Transverse colon (tissue), 4 donors: ENCODE measurements around the gene PGLYRP2. TPM values are rescaled to one million over a fixed set of nuclear protein-coding genes. Genes with fewer than 3 reads are reported as not detected.

Experiments
- DNase-seq: peaks from one replicate; pipeline ENCODE4 v3.0.0-alpha.2; 2019
- H3K27ac ChIP-seq, 4 donors: fragments of 200-600 bp; sonication (generic); 2 replicates each; pipeline ENCODE4 v1.5.1; 2016 to 2018; ENCODE audit warnings: inconsistent platforms in 4 of 4
- H3K27me3 ChIP-seq: fragments of 200-600 bp; sonication (generic); 2 replicates; pipeline ENCODE4 v1.5.1; 2017; ENCODE audit warnings: inconsistent platforms
- H3K36me3 ChIP-seq, 4 donors: fragments of 200-600 bp; sonication (generic); 2 replicates each; pipeline ENCODE4 v1.5.1; 2017 to 2019; ENCODE audit warnings: inconsistent platforms in 4 of 4
- H3K4me1 ChIP-seq, 4 donors: fragments of 200-600 bp; sonication (generic); 2 replicates each; pipeline ENCODE4 v1.5.1; 2017 to 2020; ENCODE audit warnings: inconsistent platforms in 4 of 4
- H3K4me3 ChIP-seq, 4 donors: fragments of 200-600 bp; sonication (generic); 1 replicate in 1 of 4; 2 replicates in 3 of 4; pipeline versions ENCODE4 v1.5.1 to v1.6.1; 2017 to 2019; ENCODE audit warnings: inconsistent platforms in 4 of 4
- H3K9me3 ChIP-seq, 2 donors: fragments of 200-600 bp; sonication (generic); 2 replicates each; pipeline ENCODE4 v1.5.1; 2017 to 2019; ENCODE audit warnings: inconsistent platforms in 2 of 2
- EP300 ChIP-seq: sonication (generic); formaldehyde crosslinking; IDR thresholded peaks from one replicate; pipeline ENCODE4 v1.6.1; 2017; ENCODE audit warnings: antibody characterized with exemption, low read depth
- POLR2A ChIP-seq: fragments of 450-650 bp; IDR thresholded peaks from one replicate; pipeline ENCODE4 v1.6.1; 2016; ENCODE audit warnings: antibody characterized with exemption, mild to moderate bottlenecking, moderate library complexity
- POLR2AphosphoS5 ChIP-seq, 3 donors: sonication (generic); formaldehyde crosslinking; IDR thresholded peaks; one replicate each; pipeline ENCODE4 v1.6.1; 2016; ENCODE audit warnings: antibody characterized with exemption in 3 of 3
- WGBS, 2 donors: methylation state at CpG; one replicate each; pipeline ENCODE4 v1.1.5; 2018; ENCODE audit warnings: low coverage in 1 of 2; 5-methylcytosine and 5-hydroxymethylcytosine counted together
- in situ Hi-C, 4 donors: fragments of 200-750 bp; cut with MboI; loops; one replicate each; pipeline versions ENCODE4 v1.15.0 to v1.15.1; 2017; ENCODE audit warnings: low sequenced_read_pairs in 3 of 4, low pct_ligation_motif_present in 1 of 4, low pct_unique_long_range_greater_than_20kb in 1 of 4
- intact Hi-C: fragments of 100-400 bp; cut with DNase I; formaldehyde crosslinking; loops from one replicate; pipeline ENCODE4 v1.15.1; 2023; ENCODE audit warnings: low total_unique reads
- total RNA-seq, 4 donors: library from RNA; depleted of rRNA; stranded (reverse); fragments of >200 nt; gene quantifications; one replicate each; pipeline ENCODE4 v1.1.0, GENCODE V29; 2016
- TF ChIP-seq, protein P1 (sequence below), 5 experiments: fragments of 200-600 bp in 3 of 5; fragments of 450-650 bp in 2 of 5; sonication (generic) in 3 of 5; IDR thresholded peaks; 1 replicate in 2 of 5; 2 replicates in 3 of 5; pipeline ENCODE4 v1.5.1; 2016 to 2017; ENCODE audit warnings: antibody characterized with exemption in 5 of 5, inconsistent platforms in 3 of 5, mild to moderate bottlenecking in 2 of 5, moderate library complexity in 1 of 5

Gene PGLYRP2
- total RNA-seq, 4 donors from 2014 or later: not detected

DNA sequence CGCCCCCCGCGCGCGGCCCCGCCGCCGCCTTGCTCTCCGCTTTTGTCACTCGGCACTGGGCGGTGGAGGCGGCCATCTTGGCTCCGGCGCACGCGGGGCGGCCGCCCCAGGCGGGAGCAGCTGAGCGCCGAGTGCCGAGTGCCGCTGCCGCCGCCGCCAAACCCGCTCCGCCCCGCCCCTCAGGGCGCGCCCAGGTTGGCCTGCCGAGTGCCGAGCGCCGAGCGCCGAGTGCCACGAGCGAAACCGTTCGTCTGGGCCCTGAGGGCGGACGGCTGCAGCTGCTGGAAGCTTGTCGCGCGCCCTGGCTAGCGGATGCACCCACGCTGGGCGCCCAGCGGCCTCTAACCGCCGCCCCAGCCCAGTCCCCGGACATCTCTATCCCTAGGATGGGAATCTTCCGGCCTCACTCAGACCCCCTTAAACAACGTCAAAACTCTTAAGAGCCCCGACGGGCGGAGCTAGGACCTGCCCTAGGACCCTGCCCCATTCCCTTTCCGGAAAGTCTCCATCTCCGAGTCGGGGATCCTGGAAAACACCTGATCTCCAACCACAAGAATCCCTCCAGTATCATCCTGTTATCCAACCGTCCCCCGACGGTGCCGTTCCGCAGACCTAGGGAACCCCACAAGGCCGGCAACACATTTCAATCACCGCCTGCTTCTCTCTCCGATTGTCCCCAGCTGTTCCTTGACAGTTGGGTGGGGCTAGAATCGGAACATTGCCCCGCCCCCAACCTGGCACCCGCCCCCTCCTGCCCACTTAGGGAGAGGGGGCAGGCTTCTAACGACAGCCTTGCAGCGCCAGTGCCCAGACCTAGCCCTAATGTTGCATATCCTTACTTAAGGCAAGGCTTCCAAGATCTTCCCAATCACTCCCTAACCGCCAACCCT, 46.4 kb downstream of the PGLYRP2 start:
- peak; percentile 94 for DNase-seq
- Histone ChIP-seq H3K36me3 (peaks cover 0 to 3% (median under 1%) of the 10 kb centered on the region in 4 donors), H3K4me1 (peaks cover 16 to 33% (median 24%) of the 10 kb centered on the region in 4 donors), H3K4me3 (peak overlapping the region; percentile 72 to 90 (median 84)), H3K27ac (peak overlapping the region; percentile 89 to 99 (median 96)), H3K27me3 (no peaks in the 10 kb centered on the region), H3K9me3 (no peaks in the 10 kb centered on the region)
- peak; percentile 49 to 65 (median 56) for TF ChIP-seq POLR2AphosphoS5 (IDR thresholded peaks at IDR 0.05)
- no peak for TF ChIP-seq POLR2A
- intact Hi-C loops (no loop called here), in situ Hi-C loops (loop anchor here in 1 of 4 donors (25.0 kb wide), 1 partner anchor 171 kb away; no protein-coding TSS in a partner anchor)
- WGBS, 2 donors: 0% methylated on average over 28 of the region's 75 CpGs; no CpG with 5 or more reads in 1 of the 2 donors

GRCh38 chr19:15432018-15432494, 47.2 kb downstream of the PGLYRP2 start:
- Histone ChIP-seq H3K27ac (peak overlapping the region; percentile 60 to 81 (median 76)), H3K9me3 (no peaks in the 10 kb centered on the region), H3K4me1 (peaks cover 16 to 30% (median 24%) of the 10 kb centered on the region in 4 donors), H3K27me3 (no peaks in the 10 kb centered on the region), H3K4me3 (peak overlapping the region; percentile 71 to 98 (median 94)), H3K36me3 (peaks cover 0 to 7% (median 2%) of the 10 kb centered on the region in 4 donors)
- DNase-seq: no peak
- intact Hi-C loops (no loop called here), in situ Hi-C loops (loop anchor here in 1 of 4 donors (25.0 kb wide), 1 partner anchor 170 kb away; no protein-coding TSS in a partner anchor)
- TF ChIP-seq, protein P1, sequence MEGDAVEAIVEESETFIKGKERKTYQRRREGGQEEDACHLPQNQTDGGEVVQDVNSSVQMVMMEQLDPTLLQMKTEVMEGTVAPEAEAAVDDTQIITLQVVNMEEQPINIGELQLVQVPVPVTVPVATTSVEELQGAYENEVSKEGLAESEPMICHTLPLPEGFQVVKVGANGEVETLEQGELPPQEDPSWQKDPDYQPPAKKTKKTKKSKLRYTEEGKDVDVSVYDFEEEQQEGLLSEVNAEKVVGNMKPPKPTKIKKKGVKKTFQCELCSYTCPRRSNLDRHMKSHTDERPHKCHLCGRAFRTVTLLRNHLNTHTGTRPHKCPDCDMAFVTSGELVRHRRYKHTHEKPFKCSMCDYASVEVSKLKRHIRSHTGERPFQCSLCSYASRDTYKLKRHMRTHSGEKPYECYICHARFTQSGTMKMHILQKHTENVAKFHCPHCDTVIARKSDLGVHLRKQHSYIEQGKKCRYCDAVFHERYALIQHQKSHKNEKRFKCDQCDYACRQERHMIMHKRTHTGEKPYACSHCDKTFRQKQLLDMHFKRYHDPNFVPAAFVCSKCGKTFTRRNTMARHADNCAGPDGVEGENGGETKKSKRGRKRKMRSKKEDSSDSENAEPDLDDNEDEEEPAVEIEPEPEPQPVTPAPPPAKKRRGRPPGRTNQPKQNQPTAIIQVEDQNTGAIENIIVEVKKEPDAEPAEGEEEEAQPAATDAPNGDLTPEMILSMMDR (IDR thresholded peaks at IDR 0.05): no peak
- TF ChIP-seq EP300: no peak
- no peak for TF ChIP-seq POLR2AphosphoS5 (IDR thresholded peaks at IDR 0.05)
- TF ChIP-seq POLR2A: no peak
- WGBS, 2 donors: 1% methylated on average over 28 of the region's 44 CpGs; no CpG with 5 or more reads in 1 of the 2 donors

DNA sequence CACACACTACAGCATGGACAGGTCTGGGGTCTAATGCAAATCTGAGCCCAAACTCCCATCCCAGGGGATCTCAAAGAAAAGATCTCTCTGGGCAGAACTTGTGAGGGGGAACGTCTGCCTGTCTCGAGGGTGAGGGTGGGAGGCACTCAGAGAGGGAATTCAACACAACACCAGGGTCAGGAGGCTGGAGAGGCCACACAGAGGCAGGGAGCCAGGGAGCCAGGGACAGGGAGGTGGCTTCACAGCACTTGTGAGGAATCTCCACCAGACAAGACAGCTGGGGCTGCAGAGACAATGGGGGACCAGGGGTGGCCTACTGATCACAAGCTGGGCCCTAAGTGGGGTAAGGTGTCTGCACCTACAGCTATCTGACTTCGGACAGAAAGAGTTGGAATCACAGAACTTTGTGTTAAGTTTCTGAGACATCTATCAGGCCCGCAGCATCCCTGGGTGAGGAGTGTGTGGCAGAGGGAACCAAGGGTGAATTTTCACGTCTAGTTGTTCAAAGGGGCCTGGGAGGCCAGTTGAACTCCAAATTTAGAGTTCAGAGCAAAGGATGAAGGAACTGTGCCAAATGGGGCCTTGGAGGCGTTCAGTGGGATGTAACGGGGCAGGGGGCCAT, 47.8 kb downstream of the PGLYRP2 start:
- in situ Hi-C loops: loop anchor here in 1 of 4 donors (25.0 kb wide), 1 partner anchor 169 kb away; no protein-coding TSS in a partner anchor
- Histone ChIP-seq H3K4me3 (peak overlapping the region; percentile 71 to 98 (median 94)), H3K9me3 (no peaks in the 10 kb centered on the region), H3K4me1 (peaks cover 16 to 30% (median 24%) of the 10 kb centered on the region in 4 donors), H3K36me3 (peaks cover 0 to 9% (median 4%) of the 10 kb centered on the region in 4 donors), H3K27ac (peak overlapping the region; percentile 60 to 81 (median 76)), H3K27me3 (no peaks in the 10 kb centered on the region)
- 18 to 20% methylated on average over 2 to 7 of the region's 7 CpGs for WGBS, 2 donors
- DNase-seq: no peak
- intact Hi-C loops: no loop called here
- TF ChIP-seq EP300 (no peak), POLR2A (no peak), POLR2AphosphoS5 (IDR thresholded peaks at IDR 0.05) (no peak)
- TF ChIP-seq, protein P1 (IDR thresholded peaks at IDR 0.05): no peak

GRCh38 chr19:15430526-15431120, 48.7 kb downstream of the PGLYRP2 start:
- intact Hi-C loops: no loop called here
- H3K4me1 ChIP-seq: peaks cover 16 to 30% (median 24%) of the 10 kb centered on the region in 4 donors
- TF ChIP-seq POLR2AphosphoS5 (IDR thresholded peaks at IDR 0.05) (no peak), EP300 (no peak), POLR2A (no peak)
- TF ChIP-seq, protein P1 (IDR thresholded peaks at IDR 0.05): no peak
- peak overlapping the region in 1 of 4 donors; percentile 98 for H3K4me3 ChIP-seq
- in situ Hi-C loops: loop anchor here in 1 of 4 donors (25.0 kb wide), 1 partner anchor 168 kb away; no protein-coding TSS in a partner anchor
- H3K36me3 ChIP-seq: peaks cover 0 to 11% (median 4%) of the 10 kb centered on the region in 4 donors
- H3K27ac ChIP-seq: no peak overlapping the region
- H3K9me3 ChIP-seq: no peaks in the 10 kb centered on the region
- DNase-seq: no peak
- H3K27me3 ChIP-seq: no peaks in the 10 kb centered on the region
- 92% methylated on average over 10 of the region's 10 CpGs; no CpG with 5 or more reads in 1 of the 2 donors for WGBS, 2 donors
